GM19468 (cell line): Measurements from ENCODE around the gene FAF2.

Source experiments
- ATAC-seq: cut with Tn5 transposase; IDR thresholded peaks from one replicate; pipeline ENCODE4 v1.9.1; 2021; ENCODE audit warnings: mild to moderate bottlenecking, moderate library complexity, moderate number of reproducible peaks; ENCODE audit not compliant: unreplicated experiment; ENCODE audit errors: extremely low read depth

Gene FAF2

DNA sequence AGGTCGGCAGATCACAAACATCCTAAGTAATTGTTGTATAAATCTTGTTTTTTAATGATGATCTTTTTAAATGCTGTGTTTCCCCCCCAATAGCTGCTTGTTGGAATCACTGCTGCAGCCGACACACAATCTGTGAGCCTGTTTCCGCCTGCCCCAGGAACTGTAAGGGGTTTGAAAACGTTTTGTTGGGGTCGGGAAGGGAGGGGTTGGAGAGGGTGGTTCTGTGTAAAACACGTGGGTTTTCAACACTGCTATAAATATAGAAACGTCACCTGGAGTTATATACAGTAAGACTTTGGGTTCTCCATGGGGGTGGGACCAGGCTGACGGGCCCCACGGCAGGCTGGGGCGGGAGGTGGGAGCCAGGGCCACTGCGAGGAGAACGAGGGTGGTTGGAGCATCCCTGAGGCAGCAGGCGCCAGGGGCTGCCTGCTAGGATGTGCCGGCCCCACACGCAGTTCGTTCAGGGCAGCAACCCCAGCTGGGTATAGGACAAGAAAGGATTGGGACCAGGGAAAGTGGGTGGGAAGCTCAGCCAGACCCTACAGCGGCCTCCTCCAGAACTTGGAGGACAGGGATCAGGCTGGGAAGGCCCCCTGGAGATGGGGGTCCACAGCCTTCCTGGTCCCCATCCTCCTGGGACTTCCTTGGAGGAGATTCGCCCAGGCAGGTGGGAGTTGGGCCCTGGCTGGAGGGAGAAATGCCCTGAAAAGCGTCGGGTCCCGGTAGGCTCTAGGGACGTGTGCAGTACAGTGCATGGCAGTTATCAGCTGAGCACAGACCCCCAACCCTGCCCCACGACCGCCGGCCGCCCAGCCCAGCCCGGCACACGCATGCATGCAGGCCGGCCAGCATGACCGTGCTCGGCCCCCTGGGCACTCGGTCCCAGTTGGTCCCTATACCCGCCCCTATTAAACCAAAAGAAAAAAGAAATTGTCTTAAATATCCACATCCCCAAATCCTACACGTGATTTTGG, 79.3 kb downstream of the FAF2 start:
- no peak for ATAC-seq

DNA sequence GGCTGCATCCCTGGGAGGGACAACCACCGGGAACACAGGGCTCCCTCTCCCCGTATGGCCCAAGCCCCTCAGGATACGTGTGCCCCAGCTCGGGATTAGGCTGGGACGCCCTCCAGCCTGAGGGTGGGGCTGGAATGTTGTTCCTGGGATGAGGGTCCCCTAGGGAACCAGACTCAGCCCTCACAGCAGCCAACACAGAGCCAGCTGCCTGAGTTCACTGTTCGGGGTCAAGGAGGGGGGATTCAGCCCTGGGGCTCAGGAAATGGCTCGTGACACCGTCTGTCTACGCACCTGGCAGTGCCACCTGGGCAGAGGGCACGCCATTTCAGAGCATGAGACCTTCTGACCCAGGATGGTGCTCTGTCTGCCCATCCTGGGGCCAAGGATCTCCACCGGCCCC, 80.1 kb downstream of the FAF2 start:
- ATAC-seq, result no peak

DNA sequence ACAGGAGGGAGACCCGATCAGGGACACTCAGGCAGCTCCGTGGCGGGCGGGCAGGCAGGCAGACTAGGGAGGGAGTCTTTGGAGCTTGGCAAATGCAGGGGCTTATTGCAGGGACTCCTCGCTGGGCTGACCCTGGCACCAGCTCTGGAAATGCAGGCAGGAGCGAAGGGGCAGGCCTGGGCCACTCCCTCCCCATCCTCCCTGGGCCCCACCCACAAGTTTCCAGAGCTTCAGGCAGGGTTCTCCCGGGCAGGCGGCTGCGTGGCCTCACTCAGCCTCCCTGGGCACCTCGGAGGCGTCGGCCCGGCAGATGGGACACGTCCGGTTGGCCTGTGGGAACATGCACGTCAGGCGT, 80.6 kb downstream of the FAF2 start:
- ATAC-seq, result no peak

DNA sequence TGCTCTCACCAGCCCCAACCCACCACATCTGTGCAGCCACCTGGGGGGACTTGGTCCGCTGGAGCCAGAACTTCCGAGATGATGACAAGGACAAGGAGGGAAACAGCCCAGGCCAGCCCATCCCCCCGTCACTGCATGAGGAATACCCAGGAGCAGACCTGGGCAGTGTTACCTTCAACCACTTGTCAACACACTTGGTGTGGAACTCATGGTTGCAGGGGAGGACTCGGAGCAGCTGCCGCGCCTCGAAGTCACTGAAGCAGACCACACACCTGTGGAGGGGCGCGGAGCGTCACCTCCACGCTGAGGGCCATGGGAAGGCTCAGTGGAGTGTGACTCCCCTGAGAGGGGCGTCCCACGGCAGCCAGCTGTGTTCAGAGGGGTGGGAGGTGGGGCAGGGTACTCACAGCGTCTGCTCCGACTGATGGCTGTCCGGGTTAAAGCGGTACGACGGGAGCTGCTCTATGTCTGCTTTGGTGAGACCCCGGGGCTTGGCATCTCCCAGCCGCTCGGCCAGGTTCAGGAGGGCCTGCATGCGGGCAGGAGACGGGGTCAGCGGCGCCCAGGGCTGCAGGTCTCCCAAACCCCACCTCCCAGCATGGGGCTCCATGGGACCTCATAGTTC, 81.0 kb downstream of the FAF2 start:
- no peak for ATAC-seq

DNA sequence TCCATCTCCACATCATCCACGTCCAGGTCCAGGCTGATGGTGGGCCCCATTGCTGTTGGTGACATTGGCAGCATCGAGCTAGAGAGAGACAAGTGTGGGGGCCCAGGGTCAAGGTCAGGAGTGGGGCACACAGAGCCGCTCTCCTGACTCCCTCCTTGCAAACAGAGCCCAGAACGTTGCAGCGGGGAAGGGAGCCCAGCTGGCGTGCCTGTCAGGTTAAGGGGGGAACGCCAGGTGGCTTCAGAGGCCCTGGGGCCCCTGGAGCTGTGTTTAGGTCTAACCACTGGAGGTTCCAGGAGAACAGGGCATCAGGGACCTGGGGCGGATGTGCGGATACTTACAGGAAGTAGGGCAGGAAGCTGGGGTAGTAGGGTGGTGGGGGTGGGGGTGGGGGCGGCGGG, 81.6 kb downstream of the FAF2 start:
- ATAC-seq, result no peak

DNA sequence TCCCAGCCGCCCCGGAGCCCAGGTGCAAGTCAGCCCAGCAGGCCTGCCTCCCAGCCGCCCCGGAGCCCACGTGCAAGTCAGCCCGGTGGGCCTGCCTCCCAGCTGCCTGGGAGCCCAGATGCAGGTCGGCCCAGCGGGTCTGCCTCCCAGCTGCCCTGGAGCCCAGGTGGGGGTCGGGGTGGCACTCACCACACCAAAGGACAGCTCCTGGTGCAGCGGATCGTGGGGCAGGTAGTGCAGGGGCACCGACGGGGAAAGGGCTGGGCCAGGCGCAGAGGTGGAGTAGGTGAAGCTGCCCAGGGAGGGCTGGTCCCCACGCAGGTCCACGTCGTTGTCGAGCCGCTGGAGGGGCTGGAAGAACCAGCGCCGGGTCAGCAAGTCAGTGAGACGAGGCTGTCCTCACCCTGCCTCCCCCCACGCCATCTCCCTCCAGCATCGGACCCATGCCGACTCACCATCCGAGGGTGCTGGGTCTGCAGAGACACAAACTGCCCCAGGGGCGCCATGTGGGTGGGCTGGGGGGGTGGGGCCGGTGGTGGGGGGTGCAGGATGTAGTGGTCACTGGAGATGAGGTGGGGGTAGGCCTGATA, 82.3 kb downstream of the FAF2 start:
- ATAC-seq, result no peak

DNA sequence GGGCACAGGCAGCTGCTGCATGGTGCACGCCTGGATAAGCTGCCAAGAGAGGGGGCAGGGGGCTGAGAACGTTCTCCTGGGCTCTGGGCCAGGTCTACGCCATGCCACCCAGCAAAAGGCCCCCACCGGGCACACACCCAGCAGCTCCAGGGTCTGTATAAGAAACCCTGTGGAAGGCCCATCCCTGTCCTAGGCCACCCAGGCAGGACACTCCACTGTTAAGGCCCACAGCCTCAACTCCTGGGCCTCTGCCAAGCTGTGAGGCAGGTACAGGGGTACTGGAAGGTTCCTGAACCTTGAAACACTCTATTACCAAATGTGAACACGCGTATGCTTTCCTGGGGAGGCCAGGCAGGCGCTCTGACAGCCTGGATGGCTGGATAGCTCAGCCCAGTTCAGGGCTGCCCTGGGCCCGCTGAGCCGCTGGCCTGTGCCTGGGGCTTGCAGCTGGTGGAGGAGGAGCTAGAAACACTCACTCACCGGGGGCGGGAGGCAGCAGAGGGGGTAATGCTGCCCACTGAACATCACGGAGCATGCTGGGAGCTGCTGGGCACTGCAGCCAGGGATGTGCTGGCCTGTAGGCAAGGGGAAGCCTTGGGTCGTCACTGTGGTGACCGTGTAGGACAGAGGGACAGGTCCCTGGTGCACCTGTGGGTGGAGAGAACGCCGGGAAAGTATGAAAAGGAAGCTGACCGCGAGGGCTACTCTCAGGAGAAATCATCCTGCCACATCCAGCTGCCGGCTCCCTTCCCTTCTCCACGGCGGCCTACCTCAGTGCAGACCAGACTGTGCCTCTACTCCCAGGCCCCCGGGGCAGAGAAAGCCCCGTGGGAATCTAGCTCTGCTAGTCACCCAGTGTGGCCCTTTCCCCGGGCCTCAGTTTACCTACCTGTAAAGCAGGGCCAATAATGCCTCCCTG, 83.1 kb downstream of the FAF2 start:
- no peak for ATAC-seq

DNA sequence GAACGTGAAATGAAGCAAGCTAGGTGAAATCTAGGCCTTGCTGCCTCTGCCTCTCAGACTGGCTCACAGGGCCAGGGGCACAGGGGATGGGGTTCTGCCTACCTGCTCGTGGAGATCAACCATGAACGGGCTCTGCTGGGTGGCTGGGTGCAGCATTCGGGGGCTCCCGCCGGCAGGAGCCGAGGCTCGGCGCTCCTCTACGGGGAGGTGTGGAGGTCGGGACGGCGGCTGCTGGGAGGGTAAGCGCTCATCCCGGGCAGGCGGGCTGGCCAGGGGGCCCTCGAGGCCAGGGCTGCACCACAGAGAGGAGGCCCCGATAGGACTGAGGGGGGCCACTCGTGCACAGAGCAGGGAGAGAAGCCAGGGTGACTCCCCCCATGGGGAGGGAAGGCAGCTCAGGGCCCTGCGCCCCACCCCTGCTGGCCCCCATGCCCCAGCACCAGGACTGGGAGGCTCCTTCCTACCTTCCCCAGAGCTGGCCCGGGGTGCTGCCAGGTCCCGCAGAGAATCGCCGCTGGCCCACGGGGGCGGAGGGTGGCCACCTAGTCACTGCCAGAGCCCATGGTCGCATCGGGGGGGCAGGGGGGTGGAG, 83.8 kb downstream of the FAF2 start:
- no peak for ATAC-seq

DNA sequence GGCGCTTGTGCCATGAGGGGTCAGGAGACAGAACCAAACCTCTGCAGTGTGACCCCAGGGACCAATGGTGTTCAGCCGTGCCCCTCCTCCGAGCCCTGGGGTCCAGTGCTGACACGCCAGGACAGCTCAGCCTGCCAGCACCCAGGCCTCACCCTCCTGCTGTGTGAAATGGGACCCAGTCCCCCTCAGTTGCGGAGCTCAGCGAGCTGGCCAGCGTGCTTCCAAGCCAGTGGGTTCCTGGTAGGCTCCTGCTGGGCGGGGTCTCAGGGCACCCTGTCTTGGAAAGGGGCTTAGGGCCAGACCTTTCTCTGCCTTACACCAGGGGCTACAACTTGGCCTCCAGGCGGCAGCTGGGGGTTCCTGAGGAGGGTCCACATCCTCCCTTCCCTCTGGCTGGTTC, 84.6 kb downstream of the FAF2 start:
- no peak for ATAC-seq

DNA sequence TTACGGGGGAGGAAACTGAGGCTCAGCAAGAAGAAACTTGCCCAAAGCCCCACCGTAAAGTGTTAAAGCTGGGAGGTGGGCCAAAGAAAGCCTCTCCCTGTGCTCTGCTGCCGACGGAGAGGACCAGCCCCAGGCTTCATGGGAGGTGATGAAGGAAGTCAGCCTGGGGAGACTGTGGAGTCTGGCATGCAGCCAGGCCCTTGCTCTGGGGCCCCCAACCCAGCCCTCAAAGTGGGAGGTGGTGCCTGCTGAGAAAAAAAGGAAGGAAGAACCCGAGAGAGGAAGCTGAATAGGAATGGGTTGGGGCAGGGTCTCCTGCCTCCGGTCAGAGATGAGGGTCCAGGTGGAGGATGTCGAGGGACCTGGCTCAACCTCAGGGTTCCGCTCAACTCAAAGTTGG, 85.2 kb downstream of the FAF2 start:
- no peak for ATAC-seq

DNA sequence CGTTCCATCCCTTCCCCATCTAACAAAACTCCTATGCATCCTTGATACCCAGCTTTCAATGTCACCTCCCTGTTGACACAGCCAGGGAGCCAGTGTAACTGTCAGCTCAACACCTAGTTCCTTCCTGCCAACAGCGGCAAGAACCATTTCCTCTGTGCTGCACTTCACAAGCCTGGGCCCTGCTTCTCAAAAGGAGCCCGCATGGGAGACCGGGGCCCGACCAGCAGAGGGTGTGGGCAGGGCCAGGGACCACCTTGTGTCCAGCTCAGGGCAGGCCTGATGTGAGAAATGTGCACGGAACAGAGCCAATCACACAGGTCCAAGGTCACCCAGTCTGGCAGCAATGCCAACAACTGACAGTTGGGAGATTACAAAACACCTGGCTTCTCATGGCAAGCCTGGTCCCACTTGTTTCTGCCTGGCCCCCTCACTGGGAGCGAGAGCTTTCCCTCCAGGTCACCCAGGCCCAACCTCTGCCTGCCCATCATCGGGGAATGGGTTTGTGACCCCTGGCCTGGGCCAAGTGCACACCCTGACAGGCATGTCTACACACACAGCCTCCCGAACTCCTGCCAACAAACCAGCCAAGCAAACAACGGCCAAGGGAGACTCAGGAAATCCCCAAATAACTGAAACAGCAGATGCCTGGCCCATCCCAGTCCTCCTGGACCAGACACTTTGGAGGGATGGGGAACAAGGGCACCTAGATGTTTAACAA, 85.9 kb downstream of the FAF2 start:
- no peak for ATAC-seq

DNA sequence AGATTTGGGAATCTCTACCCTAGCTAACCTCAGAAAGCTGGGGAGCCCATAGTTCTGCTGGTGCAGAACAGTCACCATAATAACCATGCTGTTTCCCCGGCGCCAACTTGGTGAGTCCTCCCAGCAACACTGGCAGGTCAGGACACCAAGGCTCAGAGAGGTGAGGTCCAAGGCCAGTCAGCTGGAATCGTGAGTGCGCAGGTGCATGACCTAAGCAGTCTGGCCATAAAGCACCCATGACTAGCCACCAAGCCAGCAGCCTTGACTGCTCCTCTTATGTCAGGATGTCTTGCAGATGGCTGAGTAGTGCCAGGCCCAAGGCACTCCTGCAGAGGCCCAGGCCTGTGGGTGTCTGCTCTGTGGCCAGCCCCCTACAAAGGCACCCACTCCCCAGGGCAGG, 86.5 kb downstream of the FAF2 start:
- ATAC-seq, result no peak

DNA sequence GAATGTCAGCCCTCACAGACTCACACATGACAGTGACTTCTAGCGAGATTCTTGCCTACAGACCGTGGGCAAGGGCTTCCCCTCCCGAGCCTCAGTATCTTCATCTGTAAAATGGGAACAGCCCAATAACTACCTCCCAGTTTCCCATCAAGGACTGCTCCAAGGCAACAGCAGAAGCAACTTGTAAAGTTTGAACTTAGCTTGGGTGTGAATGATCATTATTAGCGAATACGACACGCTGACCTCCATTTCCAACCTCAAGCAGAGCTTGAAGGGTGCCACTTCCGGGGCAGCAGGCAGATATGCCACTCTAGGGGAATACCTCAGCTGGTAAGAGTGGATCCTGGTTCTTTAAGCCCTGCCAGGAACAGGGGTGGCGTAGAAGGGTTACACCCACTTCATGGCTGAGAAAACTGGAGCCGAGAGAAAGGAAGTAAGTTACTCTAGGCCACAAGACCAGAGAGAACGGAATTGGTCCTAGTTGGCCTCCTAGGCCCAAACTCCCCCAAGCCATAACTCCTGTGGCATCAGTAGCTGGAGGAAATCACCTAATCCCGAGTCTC, 87.0 kb downstream of the FAF2 start:
- no peak for ATAC-seq

DNA sequence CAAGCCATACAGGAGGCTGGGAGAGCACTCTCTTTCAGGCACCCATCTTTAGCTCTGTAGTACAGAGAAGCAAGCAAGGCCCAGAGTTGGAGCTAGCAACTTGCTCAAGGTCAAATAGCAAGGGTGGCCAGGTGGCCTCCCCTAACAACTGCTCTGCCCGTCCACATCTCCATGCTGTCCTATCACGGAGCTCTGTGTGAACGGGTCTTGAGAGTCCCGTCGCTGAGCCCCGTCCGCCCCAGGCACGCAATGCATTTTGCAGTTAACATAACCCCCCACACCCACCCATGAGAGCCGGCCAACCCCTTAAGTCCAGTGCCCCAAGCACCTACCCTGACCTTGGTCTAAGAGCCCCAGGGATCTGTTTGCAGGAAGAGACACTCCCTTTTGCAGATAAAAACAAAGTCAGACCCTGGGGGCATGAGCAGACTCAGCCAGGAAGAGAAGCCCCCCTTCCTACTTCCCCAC, 87.5 kb downstream of the FAF2 start:
- ATAC-seq, result no peak

DNA sequence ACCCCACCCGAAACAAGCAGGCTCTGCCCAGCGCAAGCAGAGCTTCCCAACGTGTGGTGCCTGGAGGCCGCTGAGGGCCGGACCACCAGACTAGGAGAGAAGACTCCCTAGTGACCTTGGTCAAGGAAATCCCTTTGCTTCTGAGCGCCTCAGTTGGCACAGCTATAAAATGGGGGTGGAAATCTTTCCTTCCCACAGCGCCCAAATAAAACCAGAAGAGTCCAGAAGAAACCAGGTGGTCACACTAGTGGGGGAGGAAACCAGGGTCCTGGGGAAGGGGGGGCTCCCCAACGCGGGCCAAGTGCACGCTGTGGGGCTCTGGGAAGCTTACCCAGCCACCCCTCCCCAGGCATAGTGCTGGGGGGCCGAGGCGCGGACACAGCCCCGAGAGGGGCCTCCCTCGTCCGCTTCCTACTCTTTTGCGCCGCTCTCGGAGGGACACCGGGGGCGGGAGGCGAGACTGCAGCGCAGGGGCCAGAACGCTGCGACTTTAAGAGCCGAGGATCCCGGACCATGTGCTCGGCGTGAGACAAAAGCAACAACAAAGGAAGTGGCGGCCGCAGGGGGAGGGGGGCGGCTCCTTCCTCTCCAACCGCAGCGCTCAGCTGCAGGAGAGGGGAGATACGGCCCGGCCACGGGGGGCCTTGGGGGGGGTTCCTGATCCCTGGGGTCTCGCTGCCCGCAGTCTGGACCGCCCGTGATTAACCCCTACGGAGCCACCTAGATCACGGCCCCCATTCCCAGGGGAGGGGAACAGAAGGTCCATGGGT, 88.1 kb downstream of the FAF2 start:
- ATAC-seq, result no peak

DNA sequence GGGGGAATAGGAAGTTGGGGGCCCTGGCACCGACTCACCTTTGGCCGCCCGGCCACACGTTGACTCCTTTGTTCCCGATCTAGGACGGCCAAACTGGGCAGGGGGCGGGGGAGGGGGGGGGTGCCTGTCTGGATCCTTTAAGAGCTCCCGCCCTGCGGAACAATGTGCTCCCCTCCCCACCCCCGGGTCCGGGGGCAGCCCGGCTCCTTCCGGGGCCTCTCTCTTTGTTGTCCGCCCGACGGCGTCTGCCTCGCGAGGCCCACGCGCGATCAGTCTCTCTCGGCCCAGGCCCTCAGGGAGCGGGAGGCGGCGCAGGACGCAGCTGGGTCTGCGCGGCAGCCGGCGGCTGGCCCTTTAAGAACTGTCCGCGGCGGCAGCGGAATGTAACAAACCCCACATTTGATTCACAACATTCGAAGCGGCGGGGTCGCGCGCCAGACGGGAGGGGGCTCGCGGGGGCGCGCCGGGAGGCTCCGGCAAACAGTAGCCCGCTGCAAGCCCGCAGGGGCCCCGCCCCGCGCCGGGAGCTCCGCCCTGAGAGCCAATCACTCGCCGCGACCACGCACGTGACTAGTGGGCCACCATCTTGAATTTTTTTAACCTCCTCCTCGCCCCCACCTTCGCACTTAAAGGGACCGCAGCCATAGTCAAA, 88.8 kb downstream of the FAF2 start, which contains the start of gene RNF44:
Gene RNF44 (minus strand): TSS at position 501 of the 652 bp plus-strand sequence. CDS start 4,930 bp downstream, outside the sequence.
- no peak for ATAC-seq

DNA sequence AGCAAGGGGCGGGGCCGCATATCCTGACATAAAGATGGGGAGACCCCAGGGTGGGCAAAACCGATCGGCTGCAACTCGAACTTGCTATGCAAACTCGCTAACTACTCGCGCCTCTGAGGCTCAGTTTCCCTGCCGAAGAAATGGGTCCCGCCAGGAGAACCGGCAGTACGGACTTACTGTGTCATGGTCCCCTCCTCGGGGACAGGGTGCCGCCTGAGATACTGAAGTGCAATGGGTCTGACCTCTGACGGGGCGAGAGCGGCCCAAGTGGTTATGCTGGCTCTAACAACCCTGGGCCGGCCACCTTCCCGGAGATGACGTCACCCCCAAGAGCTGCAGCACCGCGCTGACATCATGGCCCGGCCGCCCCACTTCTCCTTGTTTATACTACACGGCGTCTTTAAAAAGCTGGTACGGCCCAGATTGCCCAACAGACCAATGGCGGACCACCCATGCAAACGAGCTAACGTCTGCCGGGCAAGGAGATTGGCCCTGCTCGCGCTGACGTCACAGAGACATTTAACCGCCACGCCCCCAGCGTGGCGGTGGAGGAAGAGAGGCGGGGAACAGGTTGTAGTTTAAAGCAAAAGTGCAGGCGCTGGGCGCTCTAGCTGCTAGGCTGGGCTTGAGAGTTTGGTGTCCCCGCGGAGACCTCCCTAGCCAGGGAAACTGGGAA, 89.5 kb downstream of the FAF2 start:
- ATAC-seq, result peak; percentile 50
